Stimulated activated effector memory CD8-positive, alpha-beta T cell treated with anti-CD3 and anti-CD28 coated beads, Interleukin-12 subunit alpha, Interleukin-12 subunit beta, amount 100 ng/mL, for 72 hours (primary cell): ENCODE measurements around the gene PRR5.

ENCODE experiments used
- ATAC-seq: fragments of 150-1000 bp; cut with Tn5 transposase; 2 replicates; pipeline ENCODE4 v1.10.0; 2021
- DNase-seq, 2 donors: peaks; one replicate each; pipeline ENCODE4 v3.0.0; 2021 to 2022; ENCODE audit warnings: low spot score in 2 of 2
- H3K27ac Mint-ChIP-seq: one replicate; pipeline ENCODE4 v1.8.0; 2022; ENCODE audit warnings: mild to moderate bottlenecking, mixed read lengths
- H3K36me3 Mint-ChIP-seq: one replicate; pipeline ENCODE4 v1.8.0; 2022; ENCODE audit warnings: mild to moderate bottlenecking, mixed read lengths
- H3K4me1 Mint-ChIP-seq: one replicate; pipeline ENCODE4 v1.8.0; 2022; ENCODE audit warnings: mixed read lengths
- H3K4me3 Mint-ChIP-seq: one replicate; pipeline ENCODE4 v1.8.0; 2022; ENCODE audit warnings: mild to moderate bottlenecking, mixed read lengths
- H3K9me3 Mint-ChIP-seq: one replicate; pipeline ENCODE4 v1.8.0; 2022; ENCODE audit warnings: mixed read lengths

The PRR5 gene

GRCh38 chr22:44782363-44782963 lies 80.5 kb downstream of the PRR5 start:
- no peak for ATAC-seq
- DNase-seq = no peak
- no peaks in the 10 kb centered on the region for H3K36me3 Mint-ChIP-seq
- no peak overlapping the region for H3K4me3 Mint-ChIP-seq
- no peak overlapping the region for H3K27ac Mint-ChIP-seq
- no peaks in the 10 kb centered on the region for H3K9me3 Mint-ChIP-seq
- H3K4me1 Mint-ChIP-seq = no peaks in the 10 kb centered on the region

DNA sequence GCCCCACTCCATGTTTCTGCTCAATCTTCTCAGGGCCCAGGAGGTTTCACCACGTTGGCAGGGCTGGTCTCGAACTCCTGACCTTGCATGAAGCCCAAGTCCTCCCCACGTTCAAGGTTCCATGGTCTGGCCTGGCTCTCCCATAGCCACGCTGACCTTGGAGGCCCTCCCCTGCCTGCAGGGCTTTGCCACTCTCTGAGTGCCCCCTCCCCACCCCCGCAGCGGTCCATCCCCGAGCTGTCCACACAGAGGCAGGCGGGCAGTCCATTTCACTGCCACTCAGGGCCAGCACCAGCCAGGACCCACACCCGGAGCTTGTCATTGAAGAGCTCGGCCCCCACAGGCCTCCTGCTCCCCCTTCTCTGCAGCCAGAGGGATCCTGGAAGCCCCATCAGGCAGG lies 81.1 kb downstream of the PRR5 start:
- no peak for ATAC-seq
- H3K36me3 Mint-ChIP-seq = no peaks in the 10 kb centered on the region
- no peak overlapping the region for H3K4me3 Mint-ChIP-seq
- H3K27ac Mint-ChIP-seq = no peak overlapping the region
- H3K4me1 Mint-ChIP-seq = no peaks in the 10 kb centered on the region
- no peaks in the 10 kb centered on the region for H3K9me3 Mint-ChIP-seq
- DNase-seq = no peak

- Mint-ChIP-seq H3K36me3 (no peaks in the 10 kb centered on the region), H3K4me1 (no peaks in the 10 kb centered on the region), H3K4me3 (no peak overlapping the region), H3K27ac (no peak overlapping the region), H3K9me3 (no peaks in the 10 kb centered on the region)
- DNase-seq (no peak), ATAC-seq (no peak)
These were observed 81.6 kb downstream of the PRR5 start for GRCh38 chr22:44783581-44783980.

GRCh38 chr22:44786136-44786535 lies 84.1 kb downstream of the PRR5 start:
- Mint-ChIP-seq H3K36me3 (no peaks in the 10 kb centered on the region), H3K4me3 (no peak overlapping the region), H3K27ac (no peak overlapping the region), H3K9me3 (no peaks in the 10 kb centered on the region), H3K4me1 (no peaks in the 10 kb centered on the region)
- DNase-seq (no peak), ATAC-seq (no peak)

GRCh38 chr22:44786610-44787009 lies 84.6 kb downstream of the PRR5 start:
- Mint-ChIP-seq H3K4me1 (no peaks in the 10 kb centered on the region), H3K4me3 (no peak overlapping the region), H3K27ac (no peak overlapping the region), H3K36me3 (no peaks in the 10 kb centered on the region), H3K9me3 (no peaks in the 10 kb centered on the region)
- DNase-seq = no peak
- ATAC-seq = no peak
